ENCODE data around the gene PRKAR1A. TPM values are rescaled to one million over a fixed set of nuclear protein-coding genes. Genes with fewer than 3 reads are reported as not detected.

PRKAR1A gene
- total RNA-seq, 4 donors from 2014 or later = 388 to 501 (median 431) TPM

DNA sequence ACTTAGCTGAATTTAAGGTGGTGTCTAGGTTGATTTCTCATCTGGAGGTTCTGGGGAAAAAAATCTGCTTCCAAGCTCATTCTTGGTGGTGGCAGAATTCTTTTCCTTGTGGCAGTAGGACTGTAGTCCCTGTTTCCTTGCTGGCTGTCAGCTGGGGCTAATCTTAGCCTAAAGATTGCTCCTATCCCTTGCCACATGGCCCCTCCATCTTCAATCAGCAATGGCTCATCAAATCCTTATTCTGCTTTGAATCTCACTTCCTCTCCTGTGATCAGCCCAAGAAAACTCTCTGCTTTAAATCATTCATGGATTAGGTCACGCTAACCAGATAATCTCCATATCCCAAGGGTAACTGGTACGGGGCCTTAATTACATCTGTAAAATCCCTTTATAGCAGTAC is 82.3 kb downstream of the PRKAR1A start:
- TF ChIP-seq CTCF (IDR thresholded peaks at IDR 0.05; ENCODE audit: low read depth) = no peak

DNA sequence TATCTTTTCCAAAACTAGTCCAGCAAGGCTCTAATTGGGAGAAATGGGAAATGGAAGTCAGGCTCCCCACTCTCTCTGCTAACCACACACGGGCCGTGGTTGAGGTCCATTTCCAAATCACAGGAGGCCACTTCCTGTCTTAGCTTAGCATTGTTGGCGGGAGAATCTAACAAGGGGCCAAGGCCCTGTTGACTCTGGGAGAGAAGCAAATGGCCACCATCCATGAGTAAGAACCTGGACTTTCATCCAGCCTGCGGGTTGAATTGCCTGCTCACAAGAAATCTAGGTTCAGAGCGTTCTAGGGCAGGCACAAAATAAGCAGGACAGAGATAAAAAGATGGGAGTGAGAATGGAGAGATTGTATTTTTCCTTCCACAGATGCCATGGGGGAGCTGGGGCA is 83.3 kb downstream of the PRKAR1A start:
- no peak for TF ChIP-seq CTCF (IDR thresholded peaks at IDR 0.05; ENCODE audit: low read depth)

DNA sequence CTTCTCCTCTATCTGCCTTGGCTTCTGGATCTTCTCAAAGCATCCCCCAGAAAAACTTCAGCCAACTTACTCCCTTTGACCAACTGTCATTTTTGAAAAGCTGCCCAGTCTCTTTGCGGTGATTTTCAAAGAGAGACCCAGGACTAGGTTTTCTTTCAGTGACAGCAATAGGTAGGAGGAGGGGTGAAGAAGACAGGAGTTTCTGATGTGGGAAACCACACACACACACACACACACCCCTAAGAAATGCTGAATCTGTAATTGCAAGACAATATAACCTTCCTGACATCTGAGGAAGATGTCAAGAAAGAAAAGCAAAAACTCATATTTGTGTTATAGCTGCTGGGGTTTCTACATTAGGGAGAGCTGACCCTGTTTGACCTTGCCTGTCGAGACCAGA is 83.8 kb downstream of the PRKAR1A start:
- no peak for TF ChIP-seq CTCF (IDR thresholded peaks at IDR 0.05; ENCODE audit: low read depth)

GRCh38 chr17:68596411-68596945 is 84.2 kb downstream of the PRKAR1A start:
- TF ChIP-seq CTCF (IDR thresholded peaks at IDR 0.05; ENCODE audit: low read depth) = no peak

- no peak for TF ChIP-seq CTCF (IDR thresholded peaks at IDR 0.05; ENCODE audit: low read depth)
Observed at GRCh38 chr17:68598074-68598473, 85.8 kb downstream of the PRKAR1A start.

DNA sequence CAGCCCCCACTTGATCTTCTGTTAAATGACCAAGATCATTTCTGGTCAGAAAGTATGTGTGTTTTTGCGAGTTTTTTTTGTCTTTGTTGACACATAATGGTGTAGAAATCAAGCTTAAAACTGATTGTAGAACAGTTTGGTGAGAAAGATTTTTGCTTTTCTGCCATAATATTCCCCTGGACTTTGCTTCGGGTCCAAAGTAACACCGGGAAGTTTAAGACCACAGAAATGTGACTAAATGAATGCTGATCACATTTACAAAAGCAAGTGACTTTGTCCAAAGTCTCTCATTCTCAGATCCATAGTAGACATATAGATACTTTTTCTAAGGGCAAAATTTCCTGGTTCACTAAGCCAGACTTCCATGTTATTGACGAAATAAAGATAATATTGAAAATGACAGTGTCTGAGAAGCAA is 86.3 kb downstream of the PRKAR1A start:
- TF ChIP-seq CTCF (IDR thresholded peaks at IDR 0.05; ENCODE audit: low read depth) = no peak

DNA sequence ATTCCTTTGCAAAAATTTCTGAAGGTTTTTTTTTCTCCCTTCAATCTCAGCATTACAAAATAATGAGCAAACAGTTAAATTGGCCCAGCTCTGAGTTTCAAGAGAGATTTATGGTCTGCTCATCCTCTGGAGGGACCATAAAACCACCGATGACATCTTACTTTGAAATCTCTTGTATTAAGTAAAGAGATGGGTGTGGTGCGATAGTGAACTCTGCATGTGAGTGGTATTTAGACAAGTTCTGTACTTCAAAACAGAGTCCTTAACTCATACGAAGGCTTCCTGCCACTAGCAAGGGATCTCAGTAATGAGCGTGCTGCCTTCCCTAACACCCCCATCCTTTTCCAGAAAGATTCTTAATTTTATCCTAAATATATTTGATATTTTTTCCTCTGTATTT is 86.9 kb downstream of the PRKAR1A start:
- no peak for TF ChIP-seq CTCF (IDR thresholded peaks at IDR 0.05; ENCODE audit: low read depth)

All from subcutaneous adipose tissue (tissue), 4 donors.